Measurements from ENCODE around the gene TMEM183A. TPM values are rescaled to one million over a fixed set of nuclear protein-coding genes. Genes with fewer than 3 reads are reported as not detected.

The TMEM183A gene
- total RNA-seq, 1 experiment from 2014 or later, result 64.7 TPM

DNA sequence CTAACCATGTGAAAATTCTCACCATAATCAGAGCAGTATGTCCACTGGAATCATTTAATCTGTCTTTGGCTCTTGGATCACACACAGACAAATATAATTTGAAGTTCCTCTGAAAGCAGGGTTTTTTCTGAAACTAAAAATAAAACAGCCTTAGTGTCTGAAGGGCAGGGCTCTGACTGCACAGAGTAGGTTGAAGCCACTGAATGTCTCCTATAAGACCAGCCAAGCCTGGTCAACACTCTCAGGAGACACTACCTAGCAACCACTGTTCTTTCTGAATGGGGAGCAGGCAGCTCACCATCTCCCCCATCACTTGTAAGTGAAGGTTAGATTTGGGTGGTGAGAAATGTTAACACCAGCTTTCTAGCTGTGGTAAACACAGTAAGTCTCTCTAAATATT lies 16.1 kb upstream of the TMEM183A start:
- Histone ChIP-seq H3K4me3 (replicated peaks in 1 of 2; ENCODE audit: low read depth in 1 of 2, low read length in 2 of 2) (no peak overlapping the region), H3K36me3 (ENCODE audit: control insufficient read depth in 1 of 2, insufficient read depth in 2 of 2, low read length in 2 of 2) (no peaks in the 10 kb centered on the region), H3K4me1 (ENCODE audit: control insufficient read depth in 1 of 2, insufficient read depth in 2 of 2, low read length in 2 of 2) (peaks cover 3 to 7% of the 10 kb centered on the region in 2 experiments; a peak in 2 of 4 replicates), H3K79me2 (ENCODE audit: insufficient read depth, low read length) (no peaks in the 10 kb centered on the region), H3K9me3 (ENCODE audit: control insufficient read depth in 1 of 2, insufficient read depth in 1 of 2, low read depth in 1 of 2, low read length in 2 of 2) (no peaks in the 10 kb centered on the region), H3K9ac (ENCODE audit: low read length) (no peak overlapping the region), H3K27ac (ENCODE audit: low read depth, low read length) (no peak overlapping the region), H2AFZ (ENCODE audit: low read depth, low read length, poor library complexity, severe bottlenecking) (no peak overlapping the region), H4K20me1 (ENCODE audit: insufficient read depth) (no peaks in the 10 kb centered on the region), H3K27me3 (ENCODE audit: insufficient read depth, low read length) (0 out of 2 replicates have a peak, but pooled peaks cover 3% of the 10 kb centered on the region), H3K9me2 (ENCODE audit: insufficient read depth) (no peaks in the 10 kb centered on the region), H3K4me2 (ENCODE audit: low read length) (no peak overlapping the region)
- RAD21 ChIA-PET (ENCODE audit: low non-redundant PET in 1 of 2, low total read pairs in 2 of 2, uncharacterized antibody in 2 of 2, unreplicated experiment in 2 of 2), result no interaction called here
- intact Hi-C loops (cut with micrococcal nuclease), result no loop called here
- CTCF ChIA-PET, result no interaction called here
- DNase-seq (ENCODE audit: low read depth, low spot score) (no peak), ATAC-seq (no peak)
- BruUV-seq (replicated peaks), result no TSS peak
- no peak for TF ChIP-seq POLR2A (IDR thresholded peaks at IDR 0.05; ENCODE audit: borderline replicate concordance, extremely low read depth, insufficient read depth, insufficient read length)
- TF ChIP-seq JUND (IDR thresholded peaks at IDR 0.05), result no peak
- TF ChIP-seq EGR1 (IDR thresholded peaks at IDR 0.05; ENCODE audit: low read depth), result no peak
- no peak for TF ChIP-seq CBX3 (IDR thresholded peaks at IDR 0.05; ENCODE audit: low read depth)
- TF ChIP-seq, protein P1, sequence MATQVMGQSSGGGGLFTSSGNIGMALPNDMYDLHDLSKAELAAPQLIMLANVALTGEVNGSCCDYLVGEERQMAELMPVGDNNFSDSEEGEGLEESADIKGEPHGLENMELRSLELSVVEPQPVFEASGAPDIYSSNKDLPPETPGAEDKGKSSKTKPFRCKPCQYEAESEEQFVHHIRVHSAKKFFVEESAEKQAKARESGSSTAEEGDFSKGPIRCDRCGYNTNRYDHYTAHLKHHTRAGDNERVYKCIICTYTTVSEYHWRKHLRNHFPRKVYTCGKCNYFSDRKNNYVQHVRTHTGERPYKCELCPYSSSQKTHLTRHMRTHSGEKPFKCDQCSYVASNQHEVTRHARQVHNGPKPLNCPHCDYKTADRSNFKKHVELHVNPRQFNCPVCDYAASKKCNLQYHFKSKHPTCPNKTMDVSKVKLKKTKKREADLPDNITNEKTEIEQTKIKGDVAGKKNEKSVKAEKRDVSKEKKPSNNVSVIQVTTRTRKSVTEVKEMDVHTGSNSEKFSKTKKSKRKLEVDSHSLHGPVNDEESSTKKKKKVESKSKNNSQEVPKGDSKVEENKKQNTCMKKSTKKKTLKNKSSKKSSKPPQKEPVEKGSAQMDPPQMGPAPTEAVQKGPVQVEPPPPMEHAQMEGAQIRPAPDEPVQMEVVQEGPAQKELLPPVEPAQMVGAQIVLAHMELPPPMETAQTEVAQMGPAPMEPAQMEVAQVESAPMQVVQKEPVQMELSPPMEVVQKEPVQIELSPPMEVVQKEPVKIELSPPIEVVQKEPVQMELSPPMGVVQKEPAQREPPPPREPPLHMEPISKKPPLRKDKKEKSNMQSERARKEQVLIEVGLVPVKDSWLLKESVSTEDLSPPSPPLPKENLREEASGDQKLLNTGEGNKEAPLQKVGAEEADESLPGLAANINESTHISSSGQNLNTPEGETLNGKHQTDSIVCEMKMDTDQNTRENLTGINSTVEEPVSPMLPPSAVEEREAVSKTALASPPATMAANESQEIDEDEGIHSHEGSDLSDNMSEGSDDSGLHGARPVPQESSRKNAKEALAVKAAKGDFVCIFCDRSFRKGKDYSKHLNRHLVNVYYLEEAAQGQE (IDR thresholded peaks at IDR 0.05; ENCODE audit: low read depth), result no peak
- TF ChIP-seq, protein P2, sequence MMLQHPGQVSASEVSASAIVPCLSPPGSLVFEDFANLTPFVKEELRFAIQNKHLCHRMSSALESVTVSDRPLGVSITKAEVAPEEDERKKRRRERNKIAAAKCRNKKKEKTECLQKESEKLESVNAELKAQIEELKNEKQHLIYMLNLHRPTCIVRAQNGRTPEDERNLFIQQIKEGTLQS (IDR thresholded peaks at IDR 0.05), result no peak
- TF ChIP-seq POLR2AphosphoS5 (IDR thresholded peaks at IDR 0.05; ENCODE audit: low read depth, low read length), result no peak
- TF ChIP-seq ZFX (IDR thresholded peaks at IDR 0.05), result no peak
- TF ChIP-seq YY1 (IDR thresholded peaks at IDR 0.05; ENCODE audit: extremely low read depth, insufficient replicate concordance, low read depth, low read length), result no peak
- TF ChIP-seq EZH2phosphoT487 (IDR thresholded peaks at IDR 0.05; ENCODE audit: borderline replicate concordance), result no peak
- no peak for TF ChIP-seq ZNF274 (IDR thresholded peaks at IDR 0.05; ENCODE audit: low read depth, low read length)
- TF ChIP-seq, protein P3, sequence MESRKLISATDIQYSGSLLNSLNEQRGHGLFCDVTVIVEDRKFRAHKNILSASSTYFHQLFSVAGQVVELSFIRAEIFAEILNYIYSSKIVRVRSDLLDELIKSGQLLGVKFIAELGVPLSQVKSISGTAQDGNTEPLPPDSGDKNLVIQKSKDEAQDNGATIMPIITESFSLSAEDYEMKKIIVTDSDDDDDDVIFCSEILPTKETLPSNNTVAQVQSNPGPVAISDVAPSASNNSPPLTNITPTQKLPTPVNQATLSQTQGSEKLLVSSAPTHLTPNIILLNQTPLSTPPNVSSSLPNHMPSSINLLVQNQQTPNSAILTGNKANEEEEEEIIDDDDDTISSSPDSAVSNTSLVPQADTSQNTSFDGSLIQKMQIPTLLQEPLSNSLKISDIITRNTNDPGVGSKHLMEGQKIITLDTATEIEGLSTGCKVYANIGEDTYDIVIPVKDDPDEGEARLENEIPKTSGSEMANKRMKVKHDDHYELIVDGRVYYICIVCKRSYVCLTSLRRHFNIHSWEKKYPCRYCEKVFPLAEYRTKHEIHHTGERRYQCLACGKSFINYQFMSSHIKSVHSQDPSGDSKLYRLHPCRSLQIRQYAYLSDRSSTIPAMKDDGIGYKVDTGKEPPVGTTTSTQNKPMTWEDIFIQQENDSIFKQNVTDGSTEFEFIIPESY (IDR thresholded peaks at IDR 0.05; ENCODE audit: extremely low read depth, insufficient replicate concordance, low read length), result no peak
- TF ChIP-seq RAD21 (IDR thresholded peaks at IDR 0.05; ENCODE audit: low read depth), result no peak
- POLR2A ChIA-PET, result no interaction called here
